Heart right ventricle (tissue), 16 donors: ENCODE data around the gene CDCA3. TPM values are rescaled to one million over a fixed set of nuclear protein-coding genes. Genes with fewer than 3 reads are reported as not detected.
"Not testable (repeated sequence)": the region's sequence is repeated elsewhere in the genome, so short reads cannot be mapped to it uniquely, and the experiment has no call there.

Experiments used
- ATAC-seq, 8 donors: fragments of 200-7000 bp; cut with Tn5 transposase; one replicate each; pipeline ENCODE4 v1.9.1; 2020; ENCODE audit warnings: mild to moderate bottlenecking in 8 of 8, moderate library complexity in 8 of 8, moderate number of reproducible peaks in 1 of 8
- DNase-seq, 2 donors: peaks; one replicate each; pipeline ENCODE4 v3.0.0-alpha.2; 2020
- H3K27ac ChIP-seq, 10 donors: fragments of 200-600 bp; sonication (generic) in 2 of 10; one replicate each; pipeline versions ENCODE4 v1.5.0 to v1.8.0; 2020 to 2022; ENCODE audit warnings: mild to moderate bottlenecking in 3 of 10
- H3K27me3 ChIP-seq, 7 donors: fragments of 200-600 bp; one replicate each; pipeline ENCODE4 v1.8.0; 2021 to 2022; ENCODE audit warnings: mild to moderate bottlenecking in 2 of 7
- H3K36me3 ChIP-seq, 9 donors: fragments of 200-600 bp; sonication (generic) in 1 of 9; one replicate each; pipeline versions ENCODE4 v1.5.0 to v1.8.0; 2020 to 2022; ENCODE audit warnings: mild to moderate bottlenecking in 2 of 9
- H3K4me1 ChIP-seq, 9 donors: fragments of 200-600 bp; sonication (generic) in 1 of 9; one replicate each; pipeline versions ENCODE4 v1.5.0 to v1.8.0; 2020 to 2022; ENCODE audit warnings: mild to moderate bottlenecking in 4 of 9
- H3K4me3 ChIP-seq, 10 donors: fragments of 200-600 bp; sonication (generic) in 2 of 10; one replicate each; pipeline versions ENCODE4 v1.5.0 to v1.8.0; 2020 to 2022; ENCODE audit warnings: mild to moderate bottlenecking in 7 of 10, moderate library complexity in 2 of 10
- H3K9me3 ChIP-seq, 11 donors: fragments of 200-600 bp in 10 of 11; sonication (generic) in 2 of 11; one replicate each; pipeline versions ENCODE4 v1.5.0 to v1.8.0; 2013 to 2022; ENCODE audit warnings: mild to moderate bottlenecking in 2 of 11, control low read depth in 1 of 11, moderate library complexity in 1 of 11
- CTCF ChIP-seq, 9 donors: fragments of 200-600 bp; sonication (generic) in 2 of 9; IDR thresholded peaks; one replicate each; pipeline versions ENCODE4 v1.5.0 to v1.8.0; 2021 to 2022; ENCODE audit warnings: antibody characterized with exemption in 9 of 9, mild to moderate bottlenecking in 5 of 9, moderate library complexity in 1 of 9
- whole genome bisulfite sequencing, 2 donors: extraction: QIAGEN DNeasy Blood & Tissue Kit; methylation state at CpG; one replicate each; pipeline ENCODE4 v1.1.7; 2013; ENCODE audit warnings: inconsistent platforms in 1 of 2; 5-methylcytosine and 5-hydroxymethylcytosine counted together
- intact Hi-C, 10 donors: fragments of 100-400 bp; cut with DNase I; formaldehyde crosslinking; loops; one replicate each; pipeline versions ENCODE4 v1.11.1 to v1.14.2; 2022
- polyA plus RNA-seq, 2 donors: library from polyadenylated mRNA; stranded (reverse); fragments of 200-250 nt; gene quantifications; one replicate each; pipeline ENCODE4 v1.2.3, GENCODE V29; 2013
- total RNA-seq, 10 donors: library from RNA; stranded (reverse); fragmentation: NEBNext Ultra II Directional in 3 of 10; extraction: Animal tissue kit (Norgen Biotek cat#: 25700) in 3 of 10; gene quantifications; one replicate each; pipeline versions ENCODE4 v1.2.1 to v1.2.4, GENCODE V29; 2021 to 2023
- donor health status: Arrhythmogenic right ventricular cardiomyopathy.
- donor health status: ischemic (EF 13 %, LVEDD 7.1; RV severe dilation, severe dysfunction).
- donor health status: healthy with polysubstance abuse.
- donor health status: DM: no; HTN: yes; CAD: no.
- donor health status: DM: no; HTN: no; CAD: no.
- donor health status: ischemic (EF 25% LVEDD 6.9; RV normal size, moderate dysfunction).
- donor health status: ischemic (EF 25% LVEDD 5.7; RV mildly dilated, moderate dysfunction).
- donor health status: healthy.
- donor health status: DM: yes; HTN: yes; CAD: no.
- donor health status: Ischemic cardiomyopathy.
- donor health status: ischemic (EF 35%, LVEDD 5.7; RV mildly dilated, moderate dysfunction).
- donor health status: nonischemic (EF 11% LVEDD 7.7; RV severe dilation, severe dysfunction).
- donor health status: DM: yes; HTN: yes; CAD: no.
- donor health status: PGD.
- donor health status: ischemic (EF 29% LVEDD 5.4; RV normal size, mild dysfunction).
- donor health status: nonischemic (EF 23%, LVEDD 6.1; RV moderate dilation, normal function).

Gene CDCA3
- total and polyA plus RNA-seq, 12 donors: 0.22 to 4.0 (median 0.55) TPM; not detected in 1

GRCh38 chr12:6872073-6873048 is 21.3 kb upstream of the CDCA3 start:
- ATAC-seq (peak; percentile 58 to 88 (median 79)), DNase-seq (peak; percentile 83 to 90)
- peak; percentile 95 to 99 (median 98) for TF ChIP-seq CTCF (IDR thresholded peaks at IDR 0.05)
- intact Hi-C loops: loop anchor here in 3 of 10 donors (2.0 to 5.0 kb wide), 3 partner anchors 18 to 95 kb away; partner anchors contain the start of gene ATN1 (in 1 of the 3)
- Histone ChIP-seq H3K9me3 (no peaks in the 10 kb centered on the region), H3K4me3 (peak overlapping the region; percentile 66 to 95 (median 80)), H3K27me3 (no peaks in the 10 kb centered on the region), H3K27ac (peak overlapping the region; percentile 50 to 91 (median 89)), H3K36me3 (peaks cover 0 to 51% (median 18%) of the 10 kb centered on the region in 9 donors), H3K4me1 (peaks cover 26 to 61% (median 50%) of the 10 kb centered on the region in 9 donors)
- 1% methylated on average over 39 to 40 of the region's 40 CpGs for WGBS, 2 donors

GRCh38 chr12:6871052-6871957 is 20.2 kb upstream of the CDCA3 start:
- intact Hi-C loops: loop anchor here in 3 of 10 donors (2.0 to 5.0 kb wide), 3 partner anchors 56 to 96 kb away; partner anchors contain the start of gene ATN1 (in 1 of the 3)
- Histone ChIP-seq H3K27me3 (no peaks in the 10 kb centered on the region), H3K9me3 (no peaks in the 10 kb centered on the region), H3K4me1 (peaks cover 32 to 69% (median 56%) of the 10 kb centered on the region in 9 donors), H3K36me3 (peaks cover 0 to 41% (median 18%) of the 10 kb centered on the region in 9 donors), H3K4me3 (peak overlapping the region in 6 of 10 donors; percentile 74 to 95 (median 82)), H3K27ac (peak overlapping the region in 7 of 10 donors; percentile 44 to 91 (median 89))
- ATAC-seq: no peak
- no peak for TF ChIP-seq CTCF (IDR thresholded peaks at IDR 0.05)
- WGBS, 2 donors: 76 to 79% methylated on average over 12 of the region's 12 CpGs
- no peak for DNase-seq

GRCh38 chr12:6870304-6870703 is 19.2 kb upstream of the CDCA3 start:
- DNase-seq, H3K9me3 ChIP-seq, H3K27me3 ChIP-seq, ATAC-seq, H3K4me3 ChIP-seq: not testable (repeated sequence)
- WGBS, 2 donors: 61% methylated on average over 4 of the region's 4 CpGs
- H3K27ac ChIP-seq: peak overlapping the region in 1 of 10 donors; percentile 100
- peaks cover 0 to 41% (median 18%) of the 10 kb centered on the region in 9 donors for H3K36me3 ChIP-seq
- H3K4me1 ChIP-seq: peaks cover 32 to 69% (median 56%) of the 10 kb centered on the region in 9 donors
- intact Hi-C loops: loop anchor here in 3 of 10 donors (2.0 to 5.0 kb wide), 3 partner anchors 57 to 97 kb away; partner anchors contain the start of gene ATN1 (in 1 of the 3)
